ENCODE data around the gene FAM78B.

FAM78B gene

DNA sequence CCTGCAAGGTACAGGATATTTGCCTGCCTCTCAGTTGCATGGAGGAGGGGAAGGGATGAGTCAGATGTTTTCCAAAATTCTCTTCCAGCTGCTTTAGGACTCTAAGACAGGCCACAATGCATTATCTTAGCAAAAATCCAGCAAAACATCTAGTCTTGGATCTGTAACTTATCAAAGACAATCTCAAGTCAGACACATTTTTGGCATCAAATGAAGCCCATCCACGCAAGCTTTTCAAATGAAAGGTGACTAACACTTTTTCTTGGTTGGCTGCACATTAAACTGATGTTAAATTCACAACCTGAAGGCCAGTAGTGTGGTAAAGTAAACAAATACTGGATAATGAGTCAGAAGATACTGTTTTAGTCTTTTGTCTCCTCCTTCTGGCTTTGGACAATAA, 21.3 kb downstream of the FAM78B start:
- no peak for TF ChIP-seq FOXM1 (IDR thresholded peaks at IDR 0.05; ENCODE audit: borderline replicate concordance, low read depth)
- no peak for TF ChIP-seq NFIC (IDR thresholded peaks at IDR 0.05)
- TF ChIP-seq EP300 (IDR thresholded peaks at IDR 0.05; ENCODE audit: borderline replicate concordance) = no peak
- TF ChIP-seq MAX (IDR thresholded peaks at IDR 0.05) = no peak
- TF ChIP-seq EGR1 (IDR thresholded peaks at IDR 0.05) = no peak
- TF ChIP-seq RAD21 (IDR thresholded peaks at IDR 0.05; ENCODE audit: low read depth) = no peak
- TF ChIP-seq CREB1 (IDR thresholded peaks at IDR 0.05; ENCODE audit: low read depth) = no peak
- TF ChIP-seq, protein P1, sequence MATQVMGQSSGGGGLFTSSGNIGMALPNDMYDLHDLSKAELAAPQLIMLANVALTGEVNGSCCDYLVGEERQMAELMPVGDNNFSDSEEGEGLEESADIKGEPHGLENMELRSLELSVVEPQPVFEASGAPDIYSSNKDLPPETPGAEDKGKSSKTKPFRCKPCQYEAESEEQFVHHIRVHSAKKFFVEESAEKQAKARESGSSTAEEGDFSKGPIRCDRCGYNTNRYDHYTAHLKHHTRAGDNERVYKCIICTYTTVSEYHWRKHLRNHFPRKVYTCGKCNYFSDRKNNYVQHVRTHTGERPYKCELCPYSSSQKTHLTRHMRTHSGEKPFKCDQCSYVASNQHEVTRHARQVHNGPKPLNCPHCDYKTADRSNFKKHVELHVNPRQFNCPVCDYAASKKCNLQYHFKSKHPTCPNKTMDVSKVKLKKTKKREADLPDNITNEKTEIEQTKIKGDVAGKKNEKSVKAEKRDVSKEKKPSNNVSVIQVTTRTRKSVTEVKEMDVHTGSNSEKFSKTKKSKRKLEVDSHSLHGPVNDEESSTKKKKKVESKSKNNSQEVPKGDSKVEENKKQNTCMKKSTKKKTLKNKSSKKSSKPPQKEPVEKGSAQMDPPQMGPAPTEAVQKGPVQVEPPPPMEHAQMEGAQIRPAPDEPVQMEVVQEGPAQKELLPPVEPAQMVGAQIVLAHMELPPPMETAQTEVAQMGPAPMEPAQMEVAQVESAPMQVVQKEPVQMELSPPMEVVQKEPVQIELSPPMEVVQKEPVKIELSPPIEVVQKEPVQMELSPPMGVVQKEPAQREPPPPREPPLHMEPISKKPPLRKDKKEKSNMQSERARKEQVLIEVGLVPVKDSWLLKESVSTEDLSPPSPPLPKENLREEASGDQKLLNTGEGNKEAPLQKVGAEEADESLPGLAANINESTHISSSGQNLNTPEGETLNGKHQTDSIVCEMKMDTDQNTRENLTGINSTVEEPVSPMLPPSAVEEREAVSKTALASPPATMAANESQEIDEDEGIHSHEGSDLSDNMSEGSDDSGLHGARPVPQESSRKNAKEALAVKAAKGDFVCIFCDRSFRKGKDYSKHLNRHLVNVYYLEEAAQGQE (IDR thresholded peaks at IDR 0.05; ENCODE audit: low read depth) = no peak
- TF ChIP-seq ZBTB7A (IDR thresholded peaks at IDR 0.05; ENCODE audit: low read depth) = no peak
- no peak for TF ChIP-seq TEAD4 (IDR thresholded peaks at IDR 0.05)
- TF ChIP-seq USF1 (IDR thresholded peaks at IDR 0.05) = no peak

DNA sequence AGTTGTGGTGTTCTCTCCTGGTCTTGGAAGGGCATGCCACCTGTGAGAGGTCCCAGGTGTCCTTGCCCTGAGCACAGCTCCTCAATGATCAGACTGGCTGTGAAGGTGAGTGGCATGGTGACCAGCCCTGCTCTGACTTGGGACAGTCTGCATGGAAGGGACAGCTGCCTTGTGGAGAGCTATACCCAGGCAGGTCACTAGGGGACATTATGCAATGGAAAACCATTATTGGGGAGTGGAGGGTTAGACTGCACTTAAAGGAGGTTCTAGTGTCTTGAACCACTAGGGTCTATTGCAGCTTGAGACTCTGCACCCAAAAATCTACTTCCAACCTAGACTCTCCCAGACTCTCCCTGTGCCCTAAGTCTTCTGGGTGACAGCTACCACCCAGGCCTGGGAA, 24.8 kb downstream of the FAM78B start:
- no peak for TF ChIP-seq EP300 (IDR thresholded peaks at IDR 0.05; ENCODE audit: borderline replicate concordance)
- no peak for TF ChIP-seq MAX (IDR thresholded peaks at IDR 0.05)
- TF ChIP-seq NFIC (IDR thresholded peaks at IDR 0.05) = no peak
- no peak for TF ChIP-seq RAD21 (IDR thresholded peaks at IDR 0.05; ENCODE audit: low read depth)
- TF ChIP-seq, protein P1 (IDR thresholded peaks at IDR 0.05; ENCODE audit: low read depth) = no peak
- no peak for TF ChIP-seq TCF12 (IDR thresholded peaks at IDR 0.05; ENCODE audit: low read depth)
- TF ChIP-seq CEBPB (IDR thresholded peaks at IDR 0.05) = no peak
- no peak for TF ChIP-seq ZBTB7A (IDR thresholded peaks at IDR 0.05; ENCODE audit: low read depth)
- TF ChIP-seq CREB1 (IDR thresholded peaks at IDR 0.05; ENCODE audit: low read depth) = no peak
- no peak for TF ChIP-seq USF1 (IDR thresholded peaks at IDR 0.05)
- no peak for TF ChIP-seq FOXM1 (IDR thresholded peaks at IDR 0.05; ENCODE audit: borderline replicate concordance, low read depth)

GRCh38 chr1:166140251-166140650, 26.6 kb downstream of the FAM78B start:
- no peak for TF ChIP-seq NFIC (IDR thresholded peaks at IDR 0.05)
- no peak for TF ChIP-seq TAF1 (IDR thresholded peaks at IDR 0.05; ENCODE audit: low read depth)

- TF ChIP-seq TCF12 (IDR thresholded peaks at IDR 0.05; ENCODE audit: low read depth) (no peak), YY1 (IDR thresholded peaks at IDR 0.05; ENCODE audit: low read depth) (no peak), FOXM1 (IDR thresholded peaks at IDR 0.05; ENCODE audit: borderline replicate concordance, low read depth) (no peak), CREB1 (IDR thresholded peaks at IDR 0.05; ENCODE audit: low read depth) (no peak), TEAD4 (IDR thresholded peaks at IDR 0.05) (no peak), RAD21 (IDR thresholded peaks at IDR 0.05; ENCODE audit: low read depth) (no peak), MAX (IDR thresholded peaks at IDR 0.05) (no peak), NFIC (IDR thresholded peaks at IDR 0.05) (no peak), EGR1 (IDR thresholded peaks at IDR 0.05) (no peak), TAF1 (IDR thresholded peaks at IDR 0.05; ENCODE audit: low read depth) (no peak), CEBPB (IDR thresholded peaks at IDR 0.05) (no peak), EP300 (IDR thresholded peaks at IDR 0.05; ENCODE audit: borderline replicate concordance) (no peak), ZBTB7A (IDR thresholded peaks at IDR 0.05; ENCODE audit: low read depth) (no peak), USF1 (IDR thresholded peaks at IDR 0.05) (no peak)
- TF ChIP-seq, protein P1 (IDR thresholded peaks at IDR 0.05; ENCODE audit: low read depth) = no peak
These were observed 27.1 kb downstream of the FAM78B start for GRCh38 chr1:166139735-166140134.

All from Ishikawa (cell line).